ENCODE results near the gene MYL3. TPM values are rescaled to one million over a fixed set of nuclear protein-coding genes. Genes with fewer than 3 reads are reported as not detected.
A peak's percentile ranks its signal among the peaks of the same experiment; 100 is the strongest.

The MYL3 gene
- total RNA-seq, 1 donor from 2014 or later = not detected

DNA sequence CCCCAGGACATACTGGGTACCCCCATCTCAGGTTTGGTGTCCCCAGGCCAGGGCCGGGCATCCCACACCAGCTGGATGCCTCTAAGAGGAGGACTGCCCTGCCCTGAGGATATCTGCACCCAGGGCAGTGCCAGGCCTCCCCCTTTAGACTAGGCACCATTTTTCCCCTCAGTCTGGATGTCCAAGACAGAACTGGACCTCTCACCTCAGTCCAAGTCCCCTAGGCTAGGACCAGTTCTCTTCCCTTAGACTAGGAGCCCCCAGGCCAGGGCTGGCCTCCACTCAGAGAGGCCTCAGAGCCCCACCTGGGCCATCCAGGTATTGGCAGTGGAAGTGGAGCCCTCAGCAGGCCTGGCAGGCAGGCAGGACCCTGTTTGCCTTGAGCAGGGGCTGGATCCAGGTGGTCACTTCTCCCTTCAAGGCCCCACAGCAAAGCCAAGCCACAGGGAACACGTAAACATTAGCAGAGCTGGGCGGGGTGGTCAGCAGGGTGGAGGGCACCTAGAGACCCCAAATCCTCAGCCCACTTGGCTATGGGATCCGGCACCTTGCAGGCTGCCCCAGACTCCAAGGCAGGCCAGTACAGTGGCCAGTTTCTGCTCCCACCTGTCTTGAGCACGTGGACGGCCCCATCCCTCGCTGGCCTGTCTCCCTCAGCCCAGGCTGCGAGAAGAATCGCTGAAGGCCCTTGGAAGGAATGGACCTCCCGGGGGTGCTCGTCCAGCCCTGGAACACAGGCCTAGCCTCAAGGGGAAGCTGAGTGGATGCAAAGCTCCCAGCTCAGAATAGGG, 42.6 kb upstream of the MYL3 start:
- no peaks in the 10 kb centered on the region for H3K4me1 Mint-ChIP-seq (ENCODE audit: low read depth, unreplicated experiment)
- no peak overlapping the region for H3K4me3 Mint-ChIP-seq (ENCODE audit: unreplicated experiment)
- TF ChIP-seq, protein P1, sequence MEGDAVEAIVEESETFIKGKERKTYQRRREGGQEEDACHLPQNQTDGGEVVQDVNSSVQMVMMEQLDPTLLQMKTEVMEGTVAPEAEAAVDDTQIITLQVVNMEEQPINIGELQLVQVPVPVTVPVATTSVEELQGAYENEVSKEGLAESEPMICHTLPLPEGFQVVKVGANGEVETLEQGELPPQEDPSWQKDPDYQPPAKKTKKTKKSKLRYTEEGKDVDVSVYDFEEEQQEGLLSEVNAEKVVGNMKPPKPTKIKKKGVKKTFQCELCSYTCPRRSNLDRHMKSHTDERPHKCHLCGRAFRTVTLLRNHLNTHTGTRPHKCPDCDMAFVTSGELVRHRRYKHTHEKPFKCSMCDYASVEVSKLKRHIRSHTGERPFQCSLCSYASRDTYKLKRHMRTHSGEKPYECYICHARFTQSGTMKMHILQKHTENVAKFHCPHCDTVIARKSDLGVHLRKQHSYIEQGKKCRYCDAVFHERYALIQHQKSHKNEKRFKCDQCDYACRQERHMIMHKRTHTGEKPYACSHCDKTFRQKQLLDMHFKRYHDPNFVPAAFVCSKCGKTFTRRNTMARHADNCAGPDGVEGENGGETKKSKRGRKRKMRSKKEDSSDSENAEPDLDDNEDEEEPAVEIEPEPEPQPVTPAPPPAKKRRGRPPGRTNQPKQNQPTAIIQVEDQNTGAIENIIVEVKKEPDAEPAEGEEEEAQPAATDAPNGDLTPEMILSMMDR (IDR thresholded peaks at IDR 0.05; ENCODE audit: partially characterized antibody, unreplicated experiment) = no peak
- H3K27ac Mint-ChIP-seq (ENCODE audit: unreplicated experiment) = no peak overlapping the region
- peaks cover 3% of the 10 kb centered on the region for H3K27me3 Mint-ChIP-seq (ENCODE audit: unreplicated experiment)
- H3K9me3 Mint-ChIP-seq (ENCODE audit: unreplicated experiment) = peaks cover 3% of the 10 kb centered on the region
- no peaks in the 10 kb centered on the region for H3K36me3 Mint-ChIP-seq (ENCODE audit: unreplicated experiment)
- DNase-seq = no peak

DNA sequence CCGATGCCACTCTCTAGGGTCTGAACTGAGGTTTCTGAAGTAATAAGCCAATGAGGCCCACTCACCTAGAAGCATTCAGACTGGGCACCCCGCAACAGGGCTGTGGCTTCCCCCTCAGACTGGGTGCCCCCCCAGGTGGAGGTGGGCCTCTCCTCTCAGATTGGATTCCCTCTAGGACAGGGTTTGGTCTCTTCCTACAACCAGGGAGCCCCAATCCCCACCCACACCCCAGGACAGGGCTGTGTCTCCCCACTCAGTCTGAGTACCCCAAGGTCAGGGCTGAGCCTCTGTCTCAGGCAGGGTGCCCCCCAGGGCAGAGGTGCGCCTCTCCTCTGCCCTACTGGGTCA, 41.9 kb upstream of the MYL3 start:
- no peak overlapping the region for H3K27ac Mint-ChIP-seq (ENCODE audit: unreplicated experiment)
- DNase-seq = no peak
- TF ChIP-seq, protein P1 (IDR thresholded peaks at IDR 0.05; ENCODE audit: partially characterized antibody, unreplicated experiment) = no peak
- H3K27me3 Mint-ChIP-seq (ENCODE audit: unreplicated experiment) = peaks cover 3% of the 10 kb centered on the region
- no peak overlapping the region for H3K4me3 Mint-ChIP-seq (ENCODE audit: unreplicated experiment)
- H3K9me3 Mint-ChIP-seq (ENCODE audit: unreplicated experiment) = peaks cover 3% of the 10 kb centered on the region
- H3K4me1 Mint-ChIP-seq (ENCODE audit: low read depth, unreplicated experiment) = no peaks in the 10 kb centered on the region
- no peaks in the 10 kb centered on the region for H3K36me3 Mint-ChIP-seq (ENCODE audit: unreplicated experiment)

DNA sequence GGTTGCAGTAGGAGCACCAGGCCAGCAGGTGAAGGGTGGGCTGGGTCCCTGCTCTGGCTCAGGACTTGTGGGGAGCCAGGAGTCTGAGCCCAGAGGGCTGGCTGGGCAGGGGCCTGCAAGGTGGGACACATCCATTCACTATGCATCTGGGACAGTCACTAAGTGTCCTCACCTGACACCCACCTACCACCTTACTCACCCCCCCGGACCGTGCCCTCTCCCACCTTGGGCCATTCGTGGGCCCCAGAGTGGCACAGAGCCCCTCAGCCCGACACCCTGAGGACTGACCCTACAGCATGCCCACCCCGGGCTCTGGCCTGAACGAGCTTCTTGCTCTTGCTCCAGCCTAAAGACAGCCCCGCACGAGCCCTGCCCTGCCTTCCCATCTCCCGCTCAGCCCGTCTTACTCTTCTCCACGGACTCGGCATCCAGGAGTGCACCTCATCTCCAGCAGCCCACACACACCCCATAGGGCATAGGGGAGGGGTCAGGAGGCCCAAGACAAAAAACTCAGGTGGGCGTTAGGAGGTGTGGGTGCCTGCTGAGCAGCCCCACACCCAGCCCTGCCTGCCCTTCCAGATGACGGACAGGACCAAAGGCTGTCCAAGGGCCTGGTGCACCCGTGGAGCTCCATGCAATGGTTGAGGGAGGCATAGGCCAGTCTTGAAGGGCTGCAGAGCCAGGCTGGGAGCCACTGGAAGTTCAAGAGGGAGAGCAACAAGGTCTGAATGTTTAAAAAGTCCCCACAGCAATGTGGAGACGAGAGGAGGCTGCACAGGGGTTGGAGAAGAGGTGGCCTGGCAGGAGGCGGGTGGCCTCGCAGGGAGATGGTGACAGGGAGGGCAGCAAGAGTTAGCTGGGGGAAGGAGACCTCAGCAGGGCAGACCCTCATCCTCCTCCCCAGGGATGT, 41.3 kb upstream of the MYL3 start:
- peak; percentile 18 for DNase-seq
- no peaks in the 10 kb centered on the region for H3K4me1 Mint-ChIP-seq (ENCODE audit: low read depth, unreplicated experiment)
- H3K9me3 Mint-ChIP-seq (ENCODE audit: unreplicated experiment) = peaks cover 3% of the 10 kb centered on the region
- peaks cover 3% of the 10 kb centered on the region for H3K27me3 Mint-ChIP-seq (ENCODE audit: unreplicated experiment)
- H3K36me3 Mint-ChIP-seq (ENCODE audit: unreplicated experiment) = no peaks in the 10 kb centered on the region
- H3K4me3 Mint-ChIP-seq (ENCODE audit: unreplicated experiment) = no peak overlapping the region
- TF ChIP-seq, protein P1 (IDR thresholded peaks at IDR 0.05; ENCODE audit: partially characterized antibody, unreplicated experiment) = no peak
- H3K27ac Mint-ChIP-seq (ENCODE audit: unreplicated experiment) = no peak overlapping the region

DNA sequence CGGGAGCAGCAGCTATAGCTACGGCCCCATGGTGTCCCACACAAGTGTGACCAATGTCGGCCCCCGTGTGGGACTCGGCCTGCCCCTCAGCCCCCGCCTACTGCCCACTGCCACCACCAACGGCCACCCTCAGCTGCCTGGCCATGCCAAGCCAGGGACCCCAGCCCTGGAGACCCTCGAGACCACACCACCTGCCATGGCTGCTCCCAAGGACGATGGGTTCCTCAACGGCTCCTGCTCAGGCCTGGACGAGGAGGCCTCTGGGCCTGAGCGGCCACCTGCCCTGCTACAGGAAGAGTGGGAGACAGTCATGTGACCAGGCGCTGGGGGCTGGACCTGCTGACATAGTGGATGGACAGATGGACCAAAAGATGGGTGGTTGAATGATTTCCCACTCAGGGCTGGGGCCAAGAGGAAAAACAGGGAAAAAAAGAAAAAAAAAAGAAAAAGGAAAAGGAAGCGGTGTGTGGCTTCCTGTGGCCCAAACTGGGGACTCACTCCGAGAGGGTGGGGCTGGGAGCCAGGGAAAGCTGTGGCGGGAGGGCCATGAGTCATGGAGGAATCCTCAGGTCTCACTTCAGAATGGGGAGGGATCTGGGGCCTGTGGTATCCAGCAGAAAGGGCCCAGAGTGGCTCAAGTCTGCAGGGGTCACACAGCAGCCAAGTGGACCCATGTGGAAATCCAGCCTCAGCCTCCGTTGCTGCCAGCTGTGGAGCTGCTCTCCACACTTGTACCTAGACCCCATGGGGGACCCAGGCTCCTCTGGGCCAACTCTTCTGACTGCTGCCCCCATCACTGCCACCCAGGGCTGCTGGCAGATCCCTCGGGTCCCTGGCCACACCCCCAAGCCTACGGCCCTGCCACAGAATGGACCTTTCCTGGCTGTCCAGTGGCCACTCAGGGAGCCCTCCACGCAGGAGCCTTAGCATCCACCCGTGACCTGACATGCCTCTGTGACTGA, 40.4 kb upstream of the MYL3 start:
- TF ChIP-seq, protein P1 (IDR thresholded peaks at IDR 0.05; ENCODE audit: partially characterized antibody, unreplicated experiment) = no peak
- Mint-ChIP-seq H3K36me3 (ENCODE audit: unreplicated experiment) (no peaks in the 10 kb centered on the region), H3K27ac (ENCODE audit: unreplicated experiment) (no peak overlapping the region), H3K4me3 (ENCODE audit: unreplicated experiment) (no peak overlapping the region), H3K9me3 (ENCODE audit: unreplicated experiment) (peaks cover 3% of the 10 kb centered on the region), H3K27me3 (ENCODE audit: unreplicated experiment) (peaks cover 9% of the 10 kb centered on the region), H3K4me1 (ENCODE audit: low read depth, unreplicated experiment) (no peaks in the 10 kb centered on the region)
- peak; percentile 15 for DNase-seq

Measured in glutamatergic neuron (in vitro differentiated cells).